Uterus (tissue), 2 donors: ENCODE results near the gene PKD1.

Experiments
- CTCF ChIP-seq, 4 experiments: fragments of 200-600 bp in 2 of 4; fragments of 450-650 bp in 2 of 4; sonication (generic) in 2 of 4; IDR thresholded peaks; one replicate each; pipeline ENCODE4 v1.5.1; 2016 to 2019; ENCODE audit warnings: antibody characterized with exemption in 4 of 4, mild to moderate bottlenecking in 2 of 4, moderate library complexity in 1 of 4
- POLR2A ChIP-seq, 2 donors: fragments of 450-650 bp; IDR thresholded peaks; one replicate each; pipeline ENCODE4 v1.6.1; 2016; ENCODE audit warnings: antibody characterized with exemption in 2 of 2, mild to moderate bottlenecking in 1 of 2, moderate library complexity in 1 of 2

GRCh38 chr16:2180461-2180860 is 44.8 kb upstream of the PKD1 start:
- TF ChIP-seq CTCF (IDR thresholded peaks at IDR 0.05) = no peak
- TF ChIP-seq POLR2A (IDR thresholded peaks at IDR 0.05) = no peak
